Right atrium auricular region (tissue), 2 donors: ENCODE results near the gene GIMD1. TPM values are rescaled to one million over a fixed set of nuclear protein-coding genes. Genes with fewer than 3 reads are reported as not detected.

Source experiments
- DNase-seq: peaks from one replicate; pipeline ENCODE4 v3.0.0-alpha.2; 2019; ENCODE audit warnings: low spot score
- H3K27ac ChIP-seq, 2 donors: fragments of 200-600 bp; sonication (generic); 1 replicate in 1 of 2; 2 replicates in 1 of 2; pipeline ENCODE4 v1.5.1; 2016 to 2019
- H3K27me3 ChIP-seq, 2 donors: fragments of 200-600 bp; sonication (generic); one replicate each; pipeline versions ENCODE4 v1.5.1 to v1.6.0; 2017 to 2019
- H3K36me3 ChIP-seq: fragments of 200-600 bp; sonication (generic); one replicate; pipeline ENCODE4 v1.5.1; 2016
- H3K4me1 ChIP-seq, 2 donors: fragments of 200-600 bp; sonication (generic); one replicate each; pipeline versions ENCODE4 v1.5.1 to v1.6.0; 2017 to 2019
- H3K4me3 ChIP-seq, 2 donors: fragments of 200-600 bp; sonication (generic); 1 replicate in 1 of 2; 2 replicates in 1 of 2; pipeline ENCODE4 v1.5.1; 2017 to 2019; ENCODE audit warnings: mild to moderate bottlenecking in 1 of 2, moderate library complexity in 1 of 2
- H3K9me3 ChIP-seq, 2 donors: fragments of 200-600 bp; sonication (generic); one replicate each; pipeline ENCODE4 v1.5.1; 2019
- CTCF ChIP-seq, 2 donors: fragments of 200-600 bp; sonication (generic); IDR thresholded peaks; one replicate each; pipeline ENCODE4 v1.5.1; 2019; ENCODE audit warnings: antibody characterized with exemption in 2 of 2
- total RNA-seq, 2 donors: library from RNA; depleted of rRNA; stranded (reverse); fragments of >200 nt; gene quantifications; one replicate each; pipeline ENCODE4 v1.1.0, GENCODE V29; 2016

GIMD1 gene
- total RNA-seq, 2 donors from 2014 or later = not detected

GRCh38 chr4:106344647-106344970 is 24.0 kb downstream of the GIMD1 start:
- Histone ChIP-seq H3K27ac (no peak overlapping the region), H3K36me3 (peaks cover 23% of the 10 kb centered on the region), H3K27me3 (no peaks in the 10 kb centered on the region), H3K4me3 (no peak overlapping the region), H3K9me3 (peaks cover 0 to 14% of the 10 kb centered on the region in 2 donors), H3K4me1 (peaks cover 0 to 8% of the 10 kb centered on the region in 2 donors)
- DNase-seq = no peak
- TF ChIP-seq CTCF (IDR thresholded peaks at IDR 0.05) = no peak

- no peak for DNase-seq
- Histone ChIP-seq H3K27ac (no peak overlapping the region), H3K4me3 (no peak overlapping the region), H3K36me3 (peaks cover 24% of the 10 kb centered on the region), H3K27me3 (no peaks in the 10 kb centered on the region), H3K9me3 (peaks cover 0 to 14% of the 10 kb centered on the region in 2 donors), H3K4me1 (peaks cover 0 to 8% of the 10 kb centered on the region in 2 donors)
- TF ChIP-seq CTCF (IDR thresholded peaks at IDR 0.05) = no peak
Measured at GRCh38 chr4:106343865-106344646, 24.5 kb downstream of the GIMD1 start.

- H3K4me3 ChIP-seq = no peak overlapping the region
- peaks cover 38% of the 10 kb centered on the region for H3K36me3 ChIP-seq
- no peak for DNase-seq
Measured at GRCh38 chr4:106340774-106341173, 27.8 kb downstream of the GIMD1 start.

GRCh38 chr4:106339431-106339830 is 29.1 kb downstream of the GIMD1 start:
- no peak overlapping the region for H3K27ac ChIP-seq
- H3K4me3 ChIP-seq = no peak overlapping the region
- peaks cover 0 to 7% of the 10 kb centered on the region in 2 donors for H3K4me1 ChIP-seq
- H3K9me3 ChIP-seq = peaks cover 0 to 21% of the 10 kb centered on the region in 2 donors
- H3K36me3 ChIP-seq = peaks cover 48% of the 10 kb centered on the region
- DNase-seq = no peak
- no peaks in the 10 kb centered on the region for H3K27me3 ChIP-seq
- no peak for TF ChIP-seq CTCF (IDR thresholded peaks at IDR 0.05)

More at GRCh38 chr4:106340774-106341173, 27.8 kb downstream of the GIMD1 start:
- Histone ChIP-seq H3K27ac (no peak overlapping the region), H3K4me1 (peaks cover 0 to 8% of the 10 kb centered on the region in 2 donors), H3K9me3 (peaks cover 0 to 21% of the 10 kb centered on the region in 2 donors), H3K27me3 (no peaks in the 10 kb centered on the region)
- no peak for TF ChIP-seq CTCF (IDR thresholded peaks at IDR 0.05)

- H3K36me3 ChIP-seq = peaks cover 55% of the 10 kb centered on the region
- no peaks in the 10 kb centered on the region for H3K4me1 ChIP-seq
- H3K27ac ChIP-seq = no peak overlapping the region
- TF ChIP-seq CTCF (IDR thresholded peaks at IDR 0.05) = no peak
- H3K4me3 ChIP-seq = no peak overlapping the region
- DNase-seq = no peak
- peaks cover 0 to 21% of the 10 kb centered on the region in 2 donors for H3K9me3 ChIP-seq
- no peaks in the 10 kb centered on the region for H3K27me3 ChIP-seq
Measured at GRCh38 chr4:106338671-106339070, 29.9 kb downstream of the GIMD1 start.

- Histone ChIP-seq H3K27ac (no peak overlapping the region), H3K9me3 (peaks cover 0 to 21% of the 10 kb centered on the region in 2 donors), H3K27me3 (no peaks in the 10 kb centered on the region), H3K4me1 (no peaks in the 10 kb centered on the region), H3K4me3 (no peak overlapping the region), H3K36me3 (peaks cover 60% of the 10 kb centered on the region)
- no peak for DNase-seq
- no peak for TF ChIP-seq CTCF (IDR thresholded peaks at IDR 0.05)
Measured at GRCh38 chr4:106337916-106338315, 30.7 kb downstream of the GIMD1 start.
